Measurements from ENCODE around the gene SRRD. TPM values are rescaled to one million over a fixed set of nuclear protein-coding genes. Genes with fewer than 3 reads are reported as not detected.

The SRRD gene
- total and polyA plus RNA-seq, 7 donors: 25.4 to 51.2 (median 36.1) TPM

DNA sequence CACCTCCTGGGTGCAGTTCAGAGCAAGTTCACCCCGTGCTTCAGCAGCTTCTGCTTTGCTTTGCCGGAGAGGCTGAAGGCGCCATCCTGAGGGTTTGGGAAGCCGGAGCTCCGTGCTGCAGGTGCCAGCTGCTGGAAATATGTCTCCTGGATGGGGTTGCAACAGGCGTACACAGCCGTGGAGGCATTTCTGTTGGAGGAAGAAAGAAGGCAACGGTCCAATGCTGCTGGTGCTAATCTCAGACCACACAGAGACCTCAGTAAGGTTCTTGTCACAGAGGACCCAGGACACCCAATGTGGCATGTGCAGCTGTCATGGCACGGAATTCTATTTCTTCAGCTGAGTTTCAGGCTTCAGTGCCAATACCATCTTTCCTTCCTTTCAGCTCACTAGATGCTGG lies 30.5 kb upstream of the SRRD start:
- no peak for DNase-seq

DNA sequence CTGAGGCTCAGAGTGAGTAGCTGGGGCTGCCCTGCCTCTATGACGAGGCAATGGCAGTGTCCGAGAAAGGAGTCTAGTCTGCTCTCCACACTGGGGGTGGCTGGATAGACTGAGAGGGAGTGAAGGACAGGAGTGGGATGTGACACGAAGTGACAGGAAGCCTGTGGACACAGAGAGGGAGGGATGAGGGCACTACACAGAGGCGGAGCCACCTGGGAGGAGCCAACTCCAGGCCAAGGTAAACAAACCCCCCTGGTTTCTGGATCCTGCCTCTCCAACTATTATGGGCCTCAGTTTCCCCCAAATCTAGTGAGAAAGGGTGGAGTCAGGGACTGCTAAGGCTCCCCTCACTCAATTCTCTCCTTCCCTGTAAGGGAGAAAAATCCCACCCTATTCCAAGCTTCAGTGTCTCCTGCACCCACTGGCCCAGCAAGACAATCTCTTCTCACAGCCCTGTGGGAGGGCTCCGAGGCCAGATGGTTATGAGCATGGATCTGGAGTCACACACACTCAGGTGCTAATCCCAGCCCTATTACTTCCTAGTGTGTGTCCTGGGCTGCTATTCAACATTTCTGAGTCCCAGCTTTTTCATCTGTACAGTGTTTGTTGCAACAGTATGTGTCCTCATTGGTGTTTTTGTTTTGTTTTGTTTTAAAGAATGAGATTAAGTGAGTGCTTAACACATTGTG lies 29.7 kb upstream of the SRRD start:
- H3K27ac ChIP-seq: no peak overlapping the region
- 70 to 80% (median 71%) methylated on average over 5 of the region's 5 CpGs for WGBS, 3 donors
- no peak overlapping the region for H3K4me3 ChIP-seq
- DNase-seq (no peak), ATAC-seq (peak in 1 of 4 donors; percentile 35)
- H3K27me3 ChIP-seq (ENCODE audit: insufficient read depth in 3 of 3, low read length in 2 of 3): no peaks in the 10 kb centered on the region
- TF ChIP-seq, protein P1, sequence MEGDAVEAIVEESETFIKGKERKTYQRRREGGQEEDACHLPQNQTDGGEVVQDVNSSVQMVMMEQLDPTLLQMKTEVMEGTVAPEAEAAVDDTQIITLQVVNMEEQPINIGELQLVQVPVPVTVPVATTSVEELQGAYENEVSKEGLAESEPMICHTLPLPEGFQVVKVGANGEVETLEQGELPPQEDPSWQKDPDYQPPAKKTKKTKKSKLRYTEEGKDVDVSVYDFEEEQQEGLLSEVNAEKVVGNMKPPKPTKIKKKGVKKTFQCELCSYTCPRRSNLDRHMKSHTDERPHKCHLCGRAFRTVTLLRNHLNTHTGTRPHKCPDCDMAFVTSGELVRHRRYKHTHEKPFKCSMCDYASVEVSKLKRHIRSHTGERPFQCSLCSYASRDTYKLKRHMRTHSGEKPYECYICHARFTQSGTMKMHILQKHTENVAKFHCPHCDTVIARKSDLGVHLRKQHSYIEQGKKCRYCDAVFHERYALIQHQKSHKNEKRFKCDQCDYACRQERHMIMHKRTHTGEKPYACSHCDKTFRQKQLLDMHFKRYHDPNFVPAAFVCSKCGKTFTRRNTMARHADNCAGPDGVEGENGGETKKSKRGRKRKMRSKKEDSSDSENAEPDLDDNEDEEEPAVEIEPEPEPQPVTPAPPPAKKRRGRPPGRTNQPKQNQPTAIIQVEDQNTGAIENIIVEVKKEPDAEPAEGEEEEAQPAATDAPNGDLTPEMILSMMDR (IDR thresholded peaks at IDR 0.05): no peak
- H3K9me3 ChIP-seq: no peaks in the 10 kb centered on the region
- peaks cover 2 to 76% of the 10 kb centered on the region in 2 donors for H3K36me3 ChIP-seq (ENCODE audit: insufficient read depth in 1 of 2, low read depth in 1 of 2)
- no peaks in the 10 kb centered on the region for H3K4me1 ChIP-seq
- intact Hi-C loops (cut with DNase I): no loop called here

More for the DNA sequence above, 30.5 kb upstream of the SRRD start:
- ATAC-seq: peak in 3 of 4 donors; percentile 29 to 68 (median 39)
- TF ChIP-seq, protein P1 (IDR thresholded peaks at IDR 0.05): no peak
- peaks cover 0 to 72% of the 10 kb centered on the region in 2 donors for H3K36me3 ChIP-seq (ENCODE audit: insufficient read depth in 1 of 2, low read depth in 1 of 2)
- H3K9me3 ChIP-seq: no peaks in the 10 kb centered on the region
- no peaks in the 10 kb centered on the region for H3K4me1 ChIP-seq
- WGBS, 3 donors: 48 to 54% (median 48%) methylated on average over 9 of the region's 9 CpGs
- H3K27ac ChIP-seq: no peak overlapping the region
- no peak overlapping the region for H3K4me3 ChIP-seq
- intact Hi-C loops (cut with DNase I): no loop called here
- H3K27me3 ChIP-seq (ENCODE audit: insufficient read depth in 3 of 3, low read length in 2 of 3): no peaks in the 10 kb centered on the region

DNA sequence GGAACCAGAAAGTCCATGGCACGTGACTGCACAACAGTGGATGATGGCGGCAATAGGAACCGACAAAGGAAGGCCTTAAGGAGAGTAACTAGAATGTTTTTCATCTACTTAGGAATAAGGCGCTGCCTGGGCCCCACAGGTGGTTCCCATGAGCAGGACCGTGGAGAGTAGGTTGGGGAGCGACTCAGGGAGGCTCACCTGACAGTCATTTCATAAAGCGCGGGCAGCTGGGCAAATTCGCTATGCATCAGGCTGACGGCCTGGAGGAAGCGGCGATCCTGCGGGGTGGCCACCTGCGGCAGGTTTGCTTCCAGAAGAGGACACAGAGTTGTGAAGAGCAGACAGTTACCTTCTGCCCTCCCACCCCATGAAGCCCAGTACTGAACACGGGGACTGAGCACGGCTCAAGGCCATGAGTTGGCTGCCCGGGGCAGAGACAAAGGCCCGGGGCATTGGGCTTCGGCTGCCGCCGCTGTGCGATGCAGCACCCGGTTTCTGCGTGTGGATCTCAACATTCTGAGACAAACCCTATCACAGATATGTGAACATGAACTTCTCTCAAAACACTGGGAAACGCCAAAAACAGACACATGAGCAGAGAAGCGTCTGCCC lies 25.9 kb upstream of the SRRD start:
- Histone ChIP-seq H3K4me1 (no peaks in the 10 kb centered on the region), H3K27me3 (ENCODE audit: insufficient read depth in 3 of 3, low read length in 2 of 3) (no peaks in the 10 kb centered on the region), H3K36me3 (ENCODE audit: insufficient read depth in 1 of 2, low read depth in 1 of 2) (peaks cover 2 to 83% of the 10 kb centered on the region in 2 donors), H3K4me3 (no peak overlapping the region), H3K9me3 (no peaks in the 10 kb centered on the region), H3K27ac (no peak overlapping the region)
- ATAC-seq: no peak
- DNase-seq: no peak
- TF ChIP-seq, protein P1 (IDR thresholded peaks at IDR 0.05): no peak
- 94 to 97% (median 95%) methylated on average over 26 of the region's 26 CpGs for WGBS, 3 donors
- intact Hi-C loops (cut with DNase I): no loop called here

DNA sequence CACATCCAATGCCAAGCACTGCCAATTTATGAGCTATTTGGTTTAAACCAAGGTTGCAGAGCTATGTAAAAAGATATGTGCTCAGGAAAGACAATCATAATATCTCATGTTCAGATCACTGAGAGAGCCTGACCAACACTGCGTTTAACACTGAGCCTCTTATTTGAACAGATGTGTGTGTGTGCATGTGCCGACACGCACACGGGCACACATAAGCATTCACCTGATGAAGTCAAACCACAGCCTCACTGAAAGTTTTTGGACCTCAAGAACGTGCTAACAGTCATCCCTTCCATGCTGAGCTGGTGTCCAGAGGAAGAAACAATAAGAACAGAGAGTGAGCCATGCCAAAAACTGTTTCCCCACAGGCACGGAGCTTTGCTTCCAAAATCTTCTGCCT lies 23.5 kb upstream of the SRRD start:
- DNase-seq (no peak), ATAC-seq (no peak)
- Histone ChIP-seq H3K9me3 (no peaks in the 10 kb centered on the region), H3K27me3 (ENCODE audit: insufficient read depth in 3 of 3, low read length in 2 of 3) (no peaks in the 10 kb centered on the region), H3K4me1 (no peaks in the 10 kb centered on the region), H3K4me3 (no peak overlapping the region), H3K27ac (no peak overlapping the region), H3K36me3 (ENCODE audit: insufficient read depth in 1 of 2, low read depth in 1 of 2) (peaks cover 2 to 91% of the 10 kb centered on the region in 2 donors)
- intact Hi-C loops (cut with DNase I): loop anchor here (2.0 to 5.0 kb wide), 3 partner anchors 61 to 98 kb away; no protein-coding TSS in a partner anchor
- TF ChIP-seq, protein P1 (IDR thresholded peaks at IDR 0.05): no peak
- WGBS, 3 donors: 78 to 83% (median 81%) methylated on average over 6 of the region's 6 CpGs

Measured in psoas muscle (tissue), 8 donors.